ENCODE results near the gene CNTFR.

Gene CNTFR

DNA sequence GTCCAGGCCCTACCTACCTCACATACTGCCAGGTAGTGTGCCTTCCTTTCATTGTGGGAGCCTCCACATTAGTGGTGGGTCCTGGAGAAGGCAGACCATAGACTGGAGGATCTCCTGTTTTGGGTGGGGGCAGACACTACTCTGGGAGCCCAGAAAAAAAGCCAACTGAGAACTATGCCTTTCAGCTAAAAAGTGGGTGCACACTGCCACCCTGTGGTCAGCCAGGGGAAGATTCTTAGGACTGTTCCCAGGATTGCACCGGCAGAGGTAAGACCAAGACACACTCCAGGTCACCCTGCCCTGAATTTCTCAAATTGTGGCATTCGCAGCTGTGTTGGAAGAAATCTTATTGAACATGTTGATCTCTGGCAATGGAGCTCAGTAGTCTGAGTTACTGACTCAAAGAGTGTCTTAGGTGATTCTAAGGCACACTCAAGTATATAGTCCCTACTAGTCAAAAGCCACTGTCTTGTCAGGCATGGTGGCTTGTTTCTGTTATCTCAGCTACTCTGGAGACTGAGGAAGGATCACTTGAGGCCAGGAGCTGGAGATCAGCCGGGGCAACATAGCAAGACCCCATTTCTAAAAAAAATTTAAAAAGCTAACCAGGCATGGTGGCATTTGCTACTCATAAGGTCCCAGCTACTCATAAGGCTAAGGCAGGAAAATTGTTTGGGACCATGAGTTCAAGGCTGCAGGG is 44.5 kb upstream of the CNTFR start:
- POLR2A ChIA-PET = interaction anchor here (1.0 to 6.0 kb wide), 2 partner anchors 12 to 22 kb away, joined by 6 to 67 read pairs; partner anchors contain the start of genes GALT and RPP25L
- CTCF ChIA-PET = interaction anchor here (0.6 to 3.7 kb wide), 9 partner anchors 10 to 67 kb away, joined by 3 to 15 read pairs (median 4); partner anchors contain the start of genes DCTN3, GALT and RPP25L
- DNase-seq (ENCODE audit: extremely low spot score) = peak; percentile 75
- no peak for TF ChIP-seq TARDBP (IDR thresholded peaks at IDR 0.05)
- TF ChIP-seq L3MBTL2 (conservative IDR thresholded peaks at IDR 0.05) = no peak
- no peak for TF ChIP-seq LEF1 (IDR thresholded peaks at IDR 0.05; ENCODE audit: borderline replicate concordance)
- no peak for TF ChIP-seq SUZ12 (IDR thresholded peaks at IDR 0.05)
- no peak for TF ChIP-seq FOXA1 (IDR thresholded peaks at IDR 0.05)
- TF ChIP-seq CTBP1 (IDR thresholded peaks at IDR 0.05; ENCODE audit: borderline replicate concordance) = no peak
- TF ChIP-seq ZNF384 (IDR thresholded peaks at IDR 0.05) = no peak
- TF ChIP-seq FOXK2 (IDR thresholded peaks at IDR 0.05) = no peak

DNA sequence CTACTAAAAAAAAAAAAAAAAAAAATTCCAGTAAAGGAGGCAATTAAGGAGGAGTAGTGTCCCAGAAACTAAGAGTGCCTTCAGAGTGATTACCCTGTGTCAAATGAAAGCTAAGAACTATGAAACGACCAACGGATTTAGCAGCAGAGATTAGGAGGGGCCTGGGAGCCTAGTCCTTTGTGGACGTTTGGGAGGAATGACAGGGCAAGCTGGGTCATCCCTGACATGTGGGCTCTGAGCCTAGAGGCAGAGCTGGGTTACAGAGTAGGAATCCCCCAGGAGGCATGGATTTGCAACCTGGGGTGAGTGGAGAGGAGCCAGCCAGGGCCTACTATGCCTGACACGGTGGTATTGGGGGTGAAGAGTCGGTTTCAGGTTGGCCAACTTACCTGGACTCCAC is 43.6 kb upstream of the CNTFR start:
- ChIA-PET POLR2A (interaction anchor here (0.5 to 6.0 kb wide), 3 partner anchors 13 to 341 kb away, joined by 4 to 67 read pairs (median 6); partner anchors contain the start of genes GALT and RPP25L), CTCF (interaction anchor here (0.5 to 3.7 kb wide), 8 partner anchors 11 to 560 kb away, joined by 3 to 15 read pairs (median 5); partner anchors contain the start of genes GALT and RPP25L)
- no peak for DNase-seq (ENCODE audit: extremely low spot score)
- TF ChIP-seq ZNF384 (IDR thresholded peaks at IDR 0.05) = no peak
- TF ChIP-seq BHLHE40 (IDR thresholded peaks at IDR 0.05; ENCODE audit: borderline replicate concordance) = no peak
- no peak for TF ChIP-seq SUZ12 (IDR thresholded peaks at IDR 0.05)
- no peak for TF ChIP-seq LEF1 (IDR thresholded peaks at IDR 0.05; ENCODE audit: borderline replicate concordance)
- no peak for TF ChIP-seq FOXK2 (IDR thresholded peaks at IDR 0.05)
- TF ChIP-seq TARDBP (IDR thresholded peaks at IDR 0.05) = no peak
- TF ChIP-seq PKNOX1 (IDR thresholded peaks at IDR 0.05) = no peak
- no peak for TF ChIP-seq ARNT (IDR thresholded peaks at IDR 0.05)
- no peak for TF ChIP-seq CTBP1 (IDR thresholded peaks at IDR 0.05; ENCODE audit: borderline replicate concordance)
- no peak for TF ChIP-seq NFRKB (IDR thresholded peaks at IDR 0.05)
- TF ChIP-seq L3MBTL2 (conservative IDR thresholded peaks at IDR 0.05) = no peak
- no peak for TF ChIP-seq FOXA1 (IDR thresholded peaks at IDR 0.05)
- TF ChIP-seq HDGF (IDR thresholded peaks at IDR 0.05; ENCODE audit: borderline replicate concordance) = no peak
- no peak for TF ChIP-seq FOXM1 (IDR thresholded peaks at IDR 0.05; ENCODE audit: borderline replicate concordance)
- TF ChIP-seq SP1 (IDR thresholded peaks at IDR 0.05) = no peak

DNA sequence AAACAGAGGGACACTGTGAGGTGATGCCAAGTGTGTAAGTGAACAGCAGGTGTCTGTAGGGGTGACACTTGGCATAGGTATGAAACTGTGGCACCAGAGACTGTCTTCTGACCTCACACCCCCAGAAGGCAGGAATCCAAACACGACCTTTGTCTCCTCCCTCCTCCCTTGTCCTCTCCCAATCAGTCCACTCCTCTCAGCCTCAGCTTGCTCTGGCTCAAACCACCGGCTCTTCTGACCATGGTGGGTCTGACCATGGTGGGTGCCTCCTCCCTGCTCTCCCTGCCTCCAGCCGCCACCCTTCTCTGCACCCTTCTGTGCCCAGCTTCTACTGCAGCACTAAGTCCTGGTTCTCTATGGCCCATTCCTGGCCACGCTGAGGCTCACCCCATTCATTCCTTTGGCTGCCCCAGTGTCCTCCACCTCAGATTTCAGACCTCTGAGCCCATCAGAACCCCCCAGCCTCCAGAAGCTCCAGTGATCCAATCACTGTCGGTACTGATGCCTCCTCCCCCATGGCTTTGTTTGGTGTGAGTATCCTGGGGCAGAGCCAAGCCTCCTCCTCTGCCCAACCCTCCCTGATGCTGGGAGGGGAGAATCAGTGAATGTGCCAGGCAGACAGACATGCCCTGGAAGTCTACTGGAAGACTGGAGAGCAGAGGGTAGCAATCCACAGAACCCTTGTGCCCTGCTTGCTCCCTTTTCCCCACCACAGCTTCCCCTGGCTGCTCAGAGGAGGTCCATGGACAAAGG is 41.1 kb upstream of the CNTFR start:
- POLR2A ChIA-PET = no interaction called here
- no peak for TF ChIP-seq FOXK2 (IDR thresholded peaks at IDR 0.05)
- no peak for TF ChIP-seq TARDBP (IDR thresholded peaks at IDR 0.05)
- TF ChIP-seq L3MBTL2 (conservative IDR thresholded peaks at IDR 0.05) = no peak
- no peak for TF ChIP-seq ELF4 (IDR thresholded peaks at IDR 0.05)
- no peak for TF ChIP-seq LEF1 (IDR thresholded peaks at IDR 0.05; ENCODE audit: borderline replicate concordance)
- TF ChIP-seq SUZ12 (IDR thresholded peaks at IDR 0.05) = no peak
- TF ChIP-seq FOXA1 (IDR thresholded peaks at IDR 0.05) = no peak
- no peak for TF ChIP-seq HDGF (IDR thresholded peaks at IDR 0.05; ENCODE audit: borderline replicate concordance)
- no peak for TF ChIP-seq BHLHE40 (IDR thresholded peaks at IDR 0.05; ENCODE audit: borderline replicate concordance)
- no peak for TF ChIP-seq FOXM1 (IDR thresholded peaks at IDR 0.05; ENCODE audit: borderline replicate concordance)
- TF ChIP-seq ZNF384 (IDR thresholded peaks at IDR 0.05) = no peak
- no peak for TF ChIP-seq PKNOX1 (IDR thresholded peaks at IDR 0.05)
- TF ChIP-seq NFRKB (IDR thresholded peaks at IDR 0.05) = no peak
- TF ChIP-seq SP1 (IDR thresholded peaks at IDR 0.05) = no peak
- no peak for TF ChIP-seq CTBP1 (IDR thresholded peaks at IDR 0.05; ENCODE audit: borderline replicate concordance)
- TF ChIP-seq ARNT (IDR thresholded peaks at IDR 0.05) = no peak
- no peak for DNase-seq (ENCODE audit: extremely low spot score)
- CTCF ChIA-PET = no interaction called here

GRCh38 chr9:34629491-34629808 is 39.9 kb upstream of the CNTFR start:
- CTCF ChIA-PET = no interaction called here
- POLR2A ChIA-PET = interaction anchor here (0.6 to 1.1 kb wide), 2 partner anchors 9 to 212 kb away, joined by 3 read pairs; partner anchors contain the start of gene DCTN3
- DNase-seq (ENCODE audit: extremely low spot score) = no peak
- TF ChIP-seq ARNT (IDR thresholded peaks at IDR 0.05) = no peak
- TF ChIP-seq CTBP1 (IDR thresholded peaks at IDR 0.05; ENCODE audit: borderline replicate concordance) = no peak
- no peak for TF ChIP-seq TARDBP (IDR thresholded peaks at IDR 0.05)
- TF ChIP-seq FOXA1 (IDR thresholded peaks at IDR 0.05) = no peak
- no peak for TF ChIP-seq SUZ12 (IDR thresholded peaks at IDR 0.05)
- no peak for TF ChIP-seq FOXM1 (IDR thresholded peaks at IDR 0.05; ENCODE audit: borderline replicate concordance)
- no peak for TF ChIP-seq ELF4 (IDR thresholded peaks at IDR 0.05)
- no peak for TF ChIP-seq FOXK2 (IDR thresholded peaks at IDR 0.05)
- no peak for TF ChIP-seq HDGF (IDR thresholded peaks at IDR 0.05; ENCODE audit: borderline replicate concordance)
- TF ChIP-seq BHLHE40 (IDR thresholded peaks at IDR 0.05; ENCODE audit: borderline replicate concordance) = no peak
- no peak for TF ChIP-seq PKNOX1 (IDR thresholded peaks at IDR 0.05)
- no peak for TF ChIP-seq L3MBTL2 (conservative IDR thresholded peaks at IDR 0.05)
- no peak for TF ChIP-seq SP1 (IDR thresholded peaks at IDR 0.05)
- TF ChIP-seq ZNF384 (IDR thresholded peaks at IDR 0.05) = no peak
- TF ChIP-seq LEF1 (IDR thresholded peaks at IDR 0.05; ENCODE audit: borderline replicate concordance) = no peak
- no peak for TF ChIP-seq NFRKB (IDR thresholded peaks at IDR 0.05)
